HG03097 (cell line): Measurements from ENCODE around the gene SLC9C2.
"Not testable (repeated sequence)": the region's sequence is repeated elsewhere in the genome, so short reads cannot be mapped to it uniquely, and the experiment has no call there.

Source experiments
- ATAC-seq: cut with Tn5 transposase; IDR thresholded peaks from one replicate; pipeline ENCODE4 v1.9.1; 2021; ENCODE audit not compliant: unreplicated experiment, low FRiP score

Gene SLC9C2

GRCh38 chr1:173590557-173590956, 12.3 kb downstream of the SLC9C2 start:
- no peak for ATAC-seq

GRCh38 chr1:173581383-173582079, 21.3 kb downstream of the SLC9C2 start:
- no peak for ATAC-seq

- ATAC-seq: no peak
Observed at GRCh38 chr1:173580658-173581057, 22.2 kb downstream of the SLC9C2 start.

DNA sequence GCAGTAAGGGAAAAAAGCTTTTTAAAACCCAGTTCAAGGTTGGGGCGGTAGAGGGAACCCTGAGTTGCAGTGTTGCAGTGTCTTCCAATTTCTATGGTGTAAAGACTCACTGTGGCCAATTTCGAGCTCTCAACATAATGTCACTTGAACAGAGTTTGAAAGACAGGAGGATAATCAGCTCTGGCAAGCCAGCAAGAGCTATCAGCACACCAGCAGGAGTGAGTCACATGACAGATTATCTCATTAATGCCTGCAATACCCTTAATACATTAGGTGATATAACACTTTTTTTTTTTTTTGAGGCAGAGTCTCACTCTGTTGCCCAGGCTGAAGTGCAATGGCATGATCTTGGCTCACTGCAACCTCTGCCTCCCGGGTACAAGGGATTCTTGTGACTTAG, 22.8 kb downstream of the SLC9C2 start:
- no peak for ATAC-seq

GRCh38 chr1:173573596-173573995, 29.3 kb downstream of the SLC9C2 start:
- no peak for ATAC-seq

DNA sequence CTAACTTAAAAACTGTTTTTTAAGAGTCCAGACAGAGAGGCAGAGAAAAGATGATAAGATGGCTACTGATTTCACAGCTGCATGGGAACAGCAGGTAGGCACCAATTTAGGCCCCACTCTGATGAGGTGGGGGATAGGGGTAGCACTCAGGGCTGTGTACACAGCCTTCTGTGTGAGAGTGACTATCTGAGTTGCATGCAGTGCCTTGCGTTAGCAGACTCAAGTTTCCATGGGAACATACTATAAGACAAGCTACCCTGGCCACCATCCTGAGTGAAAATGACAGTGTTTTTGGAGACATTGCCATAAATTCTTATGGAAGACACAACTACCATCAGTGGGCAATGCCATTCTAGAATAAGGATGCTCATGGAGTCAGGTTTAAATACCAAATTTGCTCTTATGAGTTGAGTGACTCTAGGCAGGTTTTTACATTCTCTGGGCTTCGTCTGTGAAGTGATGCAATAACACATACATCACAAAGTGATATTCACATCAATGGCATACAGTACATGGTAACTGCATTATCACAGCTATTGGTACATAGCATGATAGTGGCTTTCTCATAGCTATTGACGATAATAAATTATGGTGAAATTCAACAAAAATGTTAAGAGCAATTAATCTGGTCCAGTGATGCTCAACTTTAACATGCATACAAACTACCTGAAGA, 30.5 kb downstream of the SLC9C2 start:
- no peak for ATAC-seq

GRCh38 chr1:173570370-173571007, 32.4 kb downstream of the SLC9C2 start:
- no peak for ATAC-seq

- no peak for ATAC-seq
Observed at GRCh38 chr1:173568483-173568882, 34.4 kb downstream of the SLC9C2 start.

- not testable (repeated sequence) for ATAC-seq
Observed at GRCh38 chr1:173563846-173564245, 39.0 kb downstream of the SLC9C2 start.

- no peak for ATAC-seq
Observed at GRCh38 chr1:173562813-173563212, 40.1 kb downstream of the SLC9C2 start.

- ATAC-seq: no peak
Observed at GRCh38 chr1:173561263-173561662, 41.6 kb downstream of the SLC9C2 start.

- no peak for ATAC-seq
Observed at GRCh38 chr1:173560285-173560880, 42.5 kb downstream of the SLC9C2 start.

DNA sequence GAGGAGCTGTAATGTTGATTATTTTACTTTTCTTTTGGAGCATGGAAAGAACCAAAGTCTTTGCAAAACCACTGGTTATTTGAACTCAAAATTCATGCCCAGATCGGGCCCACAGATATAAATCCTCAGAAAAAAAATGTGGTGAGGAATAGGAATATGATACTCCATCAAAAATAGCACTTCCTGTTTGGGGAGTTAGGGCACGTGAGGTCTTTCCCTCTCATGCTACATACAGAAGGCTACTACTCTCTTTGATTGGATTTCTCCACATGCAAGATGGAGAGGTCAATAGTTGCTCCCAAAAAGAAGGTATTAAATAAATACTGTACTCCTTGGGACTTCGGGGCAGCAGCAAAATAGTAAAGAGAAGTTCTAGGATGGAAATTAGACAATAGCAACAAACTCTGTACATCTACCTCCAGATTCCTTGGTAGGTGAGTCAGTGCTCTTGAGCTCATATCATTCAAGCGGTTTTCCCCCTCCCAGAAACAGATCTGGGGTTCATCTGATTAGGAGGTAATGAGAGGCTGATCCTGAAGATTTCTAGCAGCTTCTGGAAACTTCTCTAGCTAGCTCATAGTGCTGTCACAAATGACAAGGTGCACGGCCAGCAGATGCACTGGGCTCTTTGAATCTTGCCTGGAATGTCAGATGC, 47.1 kb downstream of the SLC9C2 start:
- ATAC-seq: no peak

- ATAC-seq: no peak
Observed at GRCh38 chr1:173554541-173555250, 48.2 kb downstream of the SLC9C2 start.

- ATAC-seq: no peak
Observed at GRCh38 chr1:173554089-173554488, 48.8 kb downstream of the SLC9C2 start.

- no peak for ATAC-seq
Observed at GRCh38 chr1:173553312-173553711, 49.6 kb downstream of the SLC9C2 start.

- no peak for ATAC-seq
Observed at GRCh38 chr1:173551699-173552098, 51.2 kb downstream of the SLC9C2 start.

DNA sequence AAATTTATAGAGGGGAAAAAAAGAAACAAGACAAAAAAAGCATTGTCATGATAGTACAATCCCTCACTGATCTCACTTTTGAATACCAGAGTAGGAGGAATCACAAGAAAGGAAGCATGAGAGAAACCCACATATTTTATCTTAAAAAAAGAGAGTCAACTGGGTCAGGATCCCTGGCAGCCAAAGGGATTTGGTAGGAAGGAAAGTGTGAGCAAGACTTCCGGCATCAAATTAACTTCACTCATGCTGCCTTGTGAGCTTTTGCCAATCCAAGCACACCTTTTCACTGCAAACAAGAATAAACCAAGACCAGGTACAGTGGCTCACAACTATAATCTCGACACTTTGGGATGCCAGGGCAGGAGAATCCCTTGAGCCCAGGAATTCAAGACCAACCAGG, 53.1 kb downstream of the SLC9C2 start:
- ATAC-seq: no peak

GRCh38 chr1:173545688-173546087, 57.2 kb downstream of the SLC9C2 start:
- ATAC-seq: no peak

DNA sequence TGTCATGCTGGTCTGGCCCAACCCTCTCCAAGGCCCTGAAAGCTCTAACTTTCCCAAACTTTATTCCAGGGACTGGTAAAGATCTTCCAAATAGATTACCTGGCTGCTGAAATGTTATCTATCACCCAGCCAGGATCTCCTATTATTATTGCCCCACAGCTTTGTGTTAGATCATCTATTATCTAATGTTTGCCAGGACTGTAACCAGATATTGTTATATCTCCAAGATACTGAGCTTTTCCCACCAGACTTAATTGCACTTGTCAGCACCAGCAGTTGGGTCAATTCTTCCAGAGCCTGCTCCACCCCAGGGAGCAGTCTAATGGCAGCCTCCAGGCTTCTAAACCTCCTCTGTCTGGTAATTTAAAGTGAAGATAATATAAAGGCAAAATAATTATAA, 66.6 kb downstream of the SLC9C2 start:
- ATAC-seq: no peak
